IPS-18a (cell line): Measurements from ENCODE around the gene ABCA3.

Experiments
- H3K27ac ChIP-seq: one replicate; pipeline ENCODE4 v1.5.1; 2013; ENCODE audit warnings: low read length
- H3K27me3 ChIP-seq: one replicate; pipeline ENCODE4 v1.6.1; 2013; ENCODE audit warnings: mild to moderate bottlenecking, low read length; ENCODE audit not compliant: control insufficient read depth, insufficient read depth
- H3K36me3 ChIP-seq: one replicate; pipeline ENCODE4 v1.6.1; 2013; ENCODE audit warnings: low read depth, low read length; ENCODE audit not compliant: control insufficient read depth
- H3K4me1 ChIP-seq: one replicate; pipeline ENCODE4 v1.6.1; 2013; ENCODE audit warnings: low read depth, low read length; ENCODE audit not compliant: control insufficient read depth
- H3K4me3 ChIP-seq: one replicate; pipeline ENCODE4 v1.5.1; 2013; ENCODE audit warnings: low read length
- H3K9ac ChIP-seq: one replicate; pipeline ENCODE4 v1.6.1; 2013; ENCODE audit warnings: mild to moderate bottlenecking, low read length, moderate library complexity
- H3K9me3 ChIP-seq: one replicate; pipeline ENCODE4 v1.6.1; 2013; ENCODE audit warnings: low read depth, low read length; ENCODE audit not compliant: control insufficient read depth

ABCA3 gene

GRCh38 chr16:2328428-2328827, 12.1 kb downstream of the ABCA3 start:
- Histone ChIP-seq H3K4me1 (no peaks in the 10 kb centered on the region), H3K9ac (no peak overlapping the region), H3K27ac (no peak overlapping the region), H3K27me3 (no peaks in the 10 kb centered on the region), H3K36me3 (no peaks in the 10 kb centered on the region), H3K4me3 (no peak overlapping the region), H3K9me3 (no peaks in the 10 kb centered on the region)

DNA sequence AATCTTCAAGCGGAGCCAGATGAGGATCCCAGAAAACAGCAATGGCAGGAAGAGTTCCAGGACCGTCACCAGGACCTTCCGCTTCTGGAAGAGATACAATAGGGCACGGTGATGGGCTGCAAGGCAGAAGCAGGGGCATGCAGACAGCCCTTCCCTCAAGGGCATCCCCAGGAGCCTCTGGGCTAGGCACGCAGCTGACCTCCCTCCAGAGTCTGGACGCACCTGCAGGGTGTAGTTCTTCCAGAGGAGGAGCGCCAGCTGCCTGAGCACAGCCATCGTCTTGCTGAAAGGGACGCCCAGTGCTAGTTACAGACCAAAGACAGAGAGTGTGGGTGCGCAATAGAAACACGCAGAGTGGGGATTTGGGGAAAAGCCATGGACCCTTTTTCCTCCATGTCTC, 14.3 kb downstream of the ABCA3 start:
- Histone ChIP-seq H3K4me1 (no peaks in the 10 kb centered on the region), H3K27me3 (no peaks in the 10 kb centered on the region), H3K36me3 (no peaks in the 10 kb centered on the region), H3K27ac (no peak overlapping the region), H3K4me3 (no peak overlapping the region), H3K9me3 (no peaks in the 10 kb centered on the region), H3K9ac (no peak overlapping the region)

GRCh38 chr16:2325791-2326190, 14.7 kb downstream of the ABCA3 start:
- H3K4me1 ChIP-seq: no peaks in the 10 kb centered on the region
- H3K9ac ChIP-seq: no peak overlapping the region
- no peaks in the 10 kb centered on the region for H3K27me3 ChIP-seq
- no peaks in the 10 kb centered on the region for H3K9me3 ChIP-seq
- H3K36me3 ChIP-seq: no peaks in the 10 kb centered on the region
- no peak overlapping the region for H3K27ac ChIP-seq
- H3K4me3 ChIP-seq: no peak overlapping the region

DNA sequence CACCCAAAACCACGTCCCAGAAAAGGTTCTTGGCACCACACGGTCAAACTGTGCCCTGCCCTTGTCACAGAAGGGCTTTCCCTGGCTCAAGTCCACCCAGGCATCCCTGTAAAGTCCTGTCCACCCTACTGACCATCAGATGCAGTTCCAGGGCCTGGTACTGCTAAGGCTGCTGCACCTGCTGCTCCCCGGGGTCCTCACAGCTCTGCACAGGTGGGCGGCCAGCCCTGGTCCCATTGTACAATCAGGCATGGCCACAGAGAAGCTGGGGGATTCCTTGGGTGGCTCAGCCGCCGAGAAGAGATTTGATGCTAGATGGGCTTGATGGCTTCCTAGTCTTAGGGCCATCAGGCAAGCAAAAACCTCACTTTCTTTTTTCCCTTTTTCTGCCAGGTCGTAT, 15.3 kb downstream of the ABCA3 start:
- Histone ChIP-seq H3K4me1 (no peaks in the 10 kb centered on the region), H3K27ac (no peak overlapping the region), H3K36me3 (no peaks in the 10 kb centered on the region), H3K9me3 (no peaks in the 10 kb centered on the region), H3K9ac (no peak overlapping the region), H3K4me3 (no peak overlapping the region), H3K27me3 (no peaks in the 10 kb centered on the region)

DNA sequence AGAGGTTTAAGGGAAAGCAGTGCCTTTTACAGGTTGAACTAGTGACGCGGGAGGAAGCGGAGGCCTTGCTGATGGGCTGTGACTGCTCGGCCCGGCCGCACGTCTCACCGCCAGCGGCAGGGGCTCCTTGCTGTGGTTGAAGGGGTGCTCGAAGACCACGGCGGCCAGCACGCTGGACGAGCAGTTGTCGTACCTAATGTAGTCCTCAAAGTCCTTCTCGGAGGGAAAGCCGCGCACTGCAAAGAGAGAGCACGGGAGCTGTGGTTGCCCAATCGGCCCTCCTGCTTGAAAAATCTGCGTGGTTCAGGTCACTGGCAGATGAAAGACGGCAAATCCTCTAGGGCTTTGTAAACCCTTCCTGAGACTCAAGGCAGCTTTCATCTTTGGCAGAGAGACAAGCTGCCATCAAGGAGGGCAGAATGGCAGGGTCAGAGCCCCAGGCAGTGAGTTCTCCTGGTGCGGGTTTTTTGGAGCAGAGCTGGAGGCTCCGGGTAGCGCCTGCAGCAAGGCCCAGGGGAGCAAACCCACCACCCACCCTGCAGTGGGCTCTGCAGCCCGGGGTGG, 16.1 kb downstream of the ABCA3 start:
- no peak overlapping the region for H3K27ac ChIP-seq
- H3K36me3 ChIP-seq: no peaks in the 10 kb centered on the region
- H3K4me3 ChIP-seq: no peak overlapping the region
- no peaks in the 10 kb centered on the region for H3K9me3 ChIP-seq
- H3K4me1 ChIP-seq: no peaks in the 10 kb centered on the region
- no peaks in the 10 kb centered on the region for H3K27me3 ChIP-seq
- no peak overlapping the region for H3K9ac ChIP-seq

DNA sequence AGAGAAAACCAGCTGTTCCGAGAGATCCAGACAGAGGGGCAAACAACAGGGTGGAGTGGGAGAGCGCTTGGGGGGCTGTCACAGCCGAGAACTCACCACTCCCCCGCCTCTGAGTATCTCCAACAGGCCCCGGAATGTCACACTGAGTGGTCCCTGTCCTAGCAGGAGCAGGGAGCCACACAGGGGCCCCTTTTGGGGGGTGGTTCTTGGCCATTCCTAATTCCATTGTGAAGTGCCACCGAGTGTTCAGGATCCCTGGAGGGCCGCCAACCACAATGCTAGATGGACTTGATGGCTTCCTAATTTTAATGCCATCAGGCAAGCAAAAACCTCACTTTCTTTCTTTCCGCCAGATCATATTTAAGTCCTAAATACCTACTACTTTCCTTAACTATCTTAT, 16.8 kb downstream of the ABCA3 start:
- Histone ChIP-seq H3K9me3 (no peaks in the 10 kb centered on the region), H3K27me3 (no peaks in the 10 kb centered on the region), H3K4me3 (no peak overlapping the region), H3K4me1 (no peaks in the 10 kb centered on the region), H3K9ac (no peak overlapping the region), H3K27ac (no peak overlapping the region), H3K36me3 (no peaks in the 10 kb centered on the region)

DNA sequence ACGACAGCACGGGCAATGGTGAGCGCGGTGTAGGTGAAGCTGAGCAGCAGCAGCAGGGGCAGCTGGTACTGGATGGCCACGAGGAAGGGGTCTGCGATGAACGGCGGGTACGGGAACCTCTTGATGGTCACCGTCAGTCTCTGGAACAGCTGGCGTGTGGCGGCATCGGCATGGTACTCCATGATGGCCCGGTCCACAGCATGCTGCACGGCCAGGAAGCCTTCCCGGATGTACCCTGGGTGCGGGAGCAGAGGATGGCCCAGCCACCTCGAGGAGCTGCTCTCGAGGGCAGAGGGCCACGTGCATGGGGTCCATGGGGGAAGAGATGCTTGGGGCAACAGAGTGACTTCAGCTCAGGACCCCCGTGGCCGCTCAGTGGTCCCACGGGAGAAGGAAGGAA, 20.9 kb downstream of the ABCA3 start:
- H3K27me3 ChIP-seq: no peaks in the 10 kb centered on the region
- no peak overlapping the region for H3K4me3 ChIP-seq
- H3K27ac ChIP-seq: no peak overlapping the region
- no peak overlapping the region for H3K9ac ChIP-seq
- H3K4me1 ChIP-seq: no peaks in the 10 kb centered on the region
- H3K9me3 ChIP-seq: no peaks in the 10 kb centered on the region
- no peaks in the 10 kb centered on the region for H3K36me3 ChIP-seq

DNA sequence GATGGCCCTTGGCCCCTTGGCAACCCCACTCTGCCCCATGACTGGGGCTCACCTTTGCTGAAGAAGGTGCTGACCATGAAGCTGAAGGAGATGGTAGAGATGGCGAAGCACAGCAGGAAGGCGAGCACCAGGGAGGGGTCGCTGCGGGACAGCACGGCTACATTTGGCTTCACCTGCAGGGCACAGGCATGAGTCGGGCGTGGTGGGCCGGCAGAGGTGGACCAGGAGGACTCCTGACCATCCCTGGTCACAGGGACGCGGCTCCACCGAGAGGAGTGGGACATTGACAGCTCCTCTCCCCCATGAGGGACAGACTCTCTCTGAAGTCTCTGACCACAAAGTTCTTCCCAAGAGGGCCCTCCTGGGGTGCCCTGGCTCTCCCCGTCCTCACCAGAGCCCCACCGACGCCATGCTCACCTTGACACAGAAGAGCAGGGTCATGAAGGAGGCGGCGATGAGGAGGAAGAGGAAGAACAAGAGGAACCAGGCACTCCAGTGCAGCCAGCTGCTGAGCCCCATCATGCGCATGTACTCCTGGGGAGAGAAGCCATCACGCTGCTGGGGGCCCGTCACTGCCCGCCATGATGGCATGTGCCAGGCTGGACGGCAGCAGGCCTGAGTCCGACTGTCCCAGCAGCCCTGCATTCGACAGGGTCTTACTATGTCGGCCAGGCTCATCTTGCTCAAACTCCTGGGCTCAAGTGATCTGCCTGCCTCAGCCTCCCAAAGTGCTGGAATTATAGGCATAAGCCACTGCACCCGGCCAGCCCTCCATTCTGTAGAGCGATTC, 23.1 kb downstream of the ABCA3 start:
- Histone ChIP-seq H3K36me3 (no peaks in the 10 kb centered on the region), H3K27ac (no peak overlapping the region), H3K27me3 (no peaks in the 10 kb centered on the region), H3K9me3 (no peaks in the 10 kb centered on the region), H3K4me3 (no peak overlapping the region), H3K9ac (no peak overlapping the region), H3K4me1 (no peaks in the 10 kb centered on the region)

GRCh38 chr16:2308089-2308962, 32.2 kb downstream of the ABCA3 start:
- Histone ChIP-seq H3K27me3 (no peaks in the 10 kb centered on the region), H3K9ac (no peak overlapping the region), H3K4me3 (no peak overlapping the region), H3K27ac (no peak overlapping the region), H3K9me3 (no peaks in the 10 kb centered on the region), H3K36me3 (no peaks in the 10 kb centered on the region), H3K4me1 (no peaks in the 10 kb centered on the region)

DNA sequence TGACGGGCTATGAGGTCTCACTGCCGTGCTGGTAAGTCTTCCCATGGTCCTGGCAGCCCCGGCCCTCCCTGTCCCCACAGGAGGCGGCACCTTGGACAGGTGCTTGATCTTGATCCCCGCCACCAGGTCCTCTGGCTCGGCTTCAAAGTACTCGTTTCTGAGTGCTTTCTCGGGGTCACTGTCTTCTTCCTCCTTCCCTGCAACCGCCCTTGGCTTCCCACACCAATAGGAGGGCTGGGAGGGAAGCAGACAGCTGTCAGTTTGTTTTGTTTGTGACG, 40.7 kb downstream of the ABCA3 start:
- Histone ChIP-seq H3K27ac (no peak overlapping the region), H3K9me3 (no peaks in the 10 kb centered on the region), H3K4me1 (no peaks in the 10 kb centered on the region), H3K27me3 (no peaks in the 10 kb centered on the region), H3K4me3 (no peak overlapping the region), H3K36me3 (no peaks in the 10 kb centered on the region), H3K9ac (no peak overlapping the region)

- no peak overlapping the region for H3K9ac ChIP-seq
- no peaks in the 10 kb centered on the region for H3K27me3 ChIP-seq
- H3K4me1 ChIP-seq: no peaks in the 10 kb centered on the region
- H3K4me3 ChIP-seq: no peak overlapping the region
- no peaks in the 10 kb centered on the region for H3K9me3 ChIP-seq
- H3K27ac ChIP-seq: no peak overlapping the region
- H3K36me3 ChIP-seq: no peaks in the 10 kb centered on the region
These were observed 41.2 kb downstream of the ABCA3 start for GRCh38 chr16:2299121-2299914.
